DND-41 (cell line): ENCODE results near the gene MATN1.

ENCODE experiments used
- ATAC-seq: fragments of 200-7000 bp; cut with Tn5 transposase; 3 replicates; pipeline ENCODE4 v1.9.1; 2021; ENCODE audit warnings: low read depth; ENCODE audit not compliant: insufficient read depth
- DNase-seq: peaks from one replicate; pipeline ENCODE4 v3.0.0-alpha.2; 2020
- H2AFZ ChIP-seq: 2 replicates; pipeline ENCODE4 v1.6.0; 2012; ENCODE audit warnings: low read depth, low read length
- H3K27ac ChIP-seq: 2 replicates; pipeline ENCODE4 v1.5.1; 2012; ENCODE audit warnings: low read length, inconsistent platforms
- H3K27me3 ChIP-seq: fragments of 200-600 bp; sonication (generic); 2 replicates; pipeline ENCODE4 v1.6.0; 2012; ENCODE audit warnings: low read length, mild to moderate bottlenecking, inconsistent platforms; ENCODE audit not compliant: insufficient read depth, poor library complexity
- H3K36me3 ChIP-seq: 2 replicates; pipeline ENCODE4 v1.5.1; 2012; ENCODE audit warnings: low read length, inconsistent platforms; ENCODE audit not compliant: insufficient read depth
- H3K4me1 ChIP-seq: 2 replicates; pipeline ENCODE4 v1.5.1; 2012; ENCODE audit warnings: mild to moderate bottlenecking, low read length; ENCODE audit not compliant: insufficient read depth
- H3K4me2 ChIP-seq: 2 replicates; pipeline ENCODE4 v1.6.0; 2012; ENCODE audit warnings: mild to moderate bottlenecking, moderate library complexity, low read length, inconsistent platforms; ENCODE audit not compliant: insufficient read depth
- H3K4me3 ChIP-seq, 2 experiments: fragments of 200-600 bp in 1 of 2; shearing (Covaris generic) in 1 of 2; 2 replicates each; pipeline ENCODE4 v1.5.1; 2012 to 2016; ENCODE audit warnings: inconsistent platforms in 2 of 2, low read length in 2 of 2, mild to moderate bottlenecking in 2 of 2, low read depth in 1 of 2, moderate library complexity in 1 of 2
- H3K79me2 ChIP-seq: 2 replicates; pipeline ENCODE4 v1.6.0; 2012; ENCODE audit warnings: low read length, inconsistent platforms; ENCODE audit not compliant: insufficient read depth
- H3K9ac ChIP-seq: 2 replicates; pipeline ENCODE4 v1.6.0; 2012; ENCODE audit warnings: low read depth, mild to moderate bottlenecking, inconsistent platforms, low read length, moderate library complexity
- H3K9me3 ChIP-seq: 2 replicates; pipeline ENCODE4 v1.5.1; 2012; ENCODE audit warnings: low read length, moderate library complexity, mild to moderate bottlenecking, inconsistent platforms; ENCODE audit not compliant: insufficient read depth, severe bottlenecking
- H4K20me1 ChIP-seq: 2 replicates; pipeline ENCODE4 v1.6.0; 2012; ENCODE audit warnings: low read length; ENCODE audit not compliant: insufficient read depth
- CTCF ChIP-seq: IDR thresholded peaks from 2 replicates; pipeline ENCODE4 v1.5.1; 2012; ENCODE audit warnings: borderline replicate concordance, low read length, moderate library complexity, mild to moderate bottlenecking; ENCODE audit not compliant: poor library complexity, severe bottlenecking; ENCODE audit errors: extremely low read depth
- EZH2 ChIP-seq: IDR thresholded peaks from 3 replicates; pipeline ENCODE4 v1.6.1; 2012; ENCODE audit warnings: borderline replicate concordance, low read depth, mild to moderate bottlenecking, moderate library complexity, low read length, inconsistent platforms; ENCODE audit not compliant: severe bottlenecking

Gene MATN1

DNA sequence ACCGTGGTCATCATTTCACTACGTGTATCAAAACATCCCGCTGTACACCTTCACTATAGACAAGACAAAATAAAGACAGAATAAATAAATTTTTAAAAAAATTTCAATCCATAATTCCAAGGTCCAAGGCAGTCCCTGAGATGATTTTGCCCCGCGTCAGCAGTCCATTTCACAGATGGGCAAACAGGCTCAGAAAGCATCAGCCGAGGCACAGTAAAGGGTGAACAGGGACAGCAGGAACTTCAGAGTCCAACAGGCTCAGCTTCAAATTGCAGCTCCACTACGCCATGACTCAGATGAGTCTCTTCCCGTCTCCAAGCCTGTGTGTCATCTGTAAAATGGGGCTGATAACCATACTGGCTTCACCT is 15.0 kb downstream of the MATN1 start:
- H2AFZ ChIP-seq = no peak overlapping the region
- DNase-seq = no peak
- H3K27ac ChIP-seq = no peak overlapping the region

DNA sequence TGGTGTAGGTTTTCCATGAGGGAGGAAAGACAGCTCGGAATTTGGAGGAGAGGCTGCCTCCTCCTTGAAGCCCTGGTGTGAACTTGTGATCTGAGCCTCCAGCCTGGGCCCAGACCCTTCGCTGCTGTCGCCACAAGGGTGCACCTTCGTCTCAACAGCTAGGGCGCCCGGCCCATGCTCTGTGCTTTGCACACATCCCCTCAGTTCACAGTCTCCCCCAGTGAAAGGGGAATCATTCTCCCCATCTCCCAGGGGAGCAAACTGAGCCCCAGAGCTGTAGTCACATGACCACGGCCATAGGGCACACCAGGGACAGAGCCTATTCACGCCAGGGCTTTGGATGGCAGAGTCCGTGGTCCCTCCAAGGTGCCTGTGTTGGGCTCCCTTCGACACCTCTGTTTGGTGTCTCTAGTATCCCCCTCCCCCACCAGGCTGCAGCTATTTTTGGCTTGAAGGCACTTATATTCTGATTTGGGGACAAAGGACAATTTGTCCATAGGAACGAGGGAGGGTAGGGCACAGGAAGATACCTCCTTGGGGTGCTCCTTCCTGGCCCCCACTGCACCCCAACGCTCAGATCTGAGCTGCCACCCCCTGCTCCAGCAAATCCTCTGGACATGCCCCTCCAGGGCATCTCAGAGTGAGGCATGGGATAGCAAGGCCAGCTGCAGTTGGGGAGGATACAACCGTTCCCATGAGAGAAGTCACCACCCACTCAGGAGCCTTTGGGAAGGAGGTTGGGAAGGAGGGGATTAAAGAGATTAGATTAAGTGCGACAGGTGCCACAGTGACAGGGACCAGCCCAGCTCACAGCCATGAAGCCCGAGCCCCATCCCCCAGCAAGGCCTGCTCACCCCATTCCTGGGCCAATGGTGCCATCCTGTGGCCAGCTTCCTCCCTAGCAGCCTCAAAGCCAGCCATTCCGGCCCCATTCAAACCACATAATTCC is 15.7 kb downstream of the MATN1 start:
- Histone ChIP-seq H3K4me2 (no peak overlapping the region), H3K79me2 (no peaks in the 10 kb centered on the region)

More for the DNA sequence above, 15.0 kb downstream of the MATN1 start:
- Histone ChIP-seq H3K27me3 (peaks cover 13% of the 10 kb centered on the region), H3K79me2 (no peaks in the 10 kb centered on the region), H3K9me3 (no peaks in the 10 kb centered on the region), H3K4me3 (no peak overlapping the region), H3K36me3 (no peaks in the 10 kb centered on the region), H3K9ac (no peak overlapping the region), H3K4me2 (no peak overlapping the region), H3K4me1 (no peaks in the 10 kb centered on the region), H4K20me1 (no peaks in the 10 kb centered on the region)
- no peak for ATAC-seq
- no peak for TF ChIP-seq EZH2
- TF ChIP-seq CTCF = no peak

DNA sequence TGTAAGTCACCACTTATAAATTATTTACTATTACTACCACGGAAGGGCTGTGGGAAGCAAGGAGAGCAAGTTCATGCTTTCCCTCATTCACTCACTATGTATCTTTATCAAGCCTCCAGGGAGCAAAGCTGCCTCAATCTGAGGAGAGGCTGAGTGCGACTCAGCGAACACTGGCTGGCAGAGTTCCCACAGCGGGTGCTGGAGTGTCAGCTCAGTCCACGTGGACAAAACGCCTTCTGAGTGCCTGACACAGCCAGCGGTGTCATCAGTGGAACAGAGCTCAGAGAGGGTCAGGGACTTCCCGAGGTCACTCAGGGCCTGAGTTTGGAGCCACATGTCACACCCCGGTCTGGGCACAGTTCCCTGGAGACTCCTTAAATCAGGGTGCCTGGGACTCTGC is 16.9 kb downstream of the MATN1 start:
- Histone ChIP-seq H3K4me1 (no peaks in the 10 kb centered on the region), H3K27ac (no peak overlapping the region), H3K4me3 (no peak overlapping the region), H3K27me3 (peaks cover 8% of the 10 kb centered on the region), H3K79me2 (no peaks in the 10 kb centered on the region), H3K4me2 (no peak overlapping the region), H3K9ac (no peak overlapping the region), H2AFZ (no peak overlapping the region), H3K9me3 (no peaks in the 10 kb centered on the region), H4K20me1 (no peaks in the 10 kb centered on the region), H3K36me3 (no peaks in the 10 kb centered on the region)
- no peak for TF ChIP-seq EZH2
- no peak for TF ChIP-seq CTCF
- DNase-seq (no peak), ATAC-seq (no peak)

More for the DNA sequence above, 15.7 kb downstream of the MATN1 start:
- Histone ChIP-seq H3K27me3 (peaks cover 13% of the 10 kb centered on the region), H4K20me1 (no peaks in the 10 kb centered on the region), H3K9ac (no peak overlapping the region), H3K4me1 (no peaks in the 10 kb centered on the region), H3K36me3 (no peaks in the 10 kb centered on the region), H3K4me3 (no peak overlapping the region), H3K27ac (no peak overlapping the region), H3K9me3 (no peaks in the 10 kb centered on the region), H2AFZ (no peak overlapping the region)
- TF ChIP-seq CTCF (peak; percentile 81), EZH2 (no peak)
- peak; percentile 80 for ATAC-seq
- peak; percentile 58 for DNase-seq
